ENCODE results near the gene CYP8B1. TPM values are rescaled to one million over a fixed set of nuclear protein-coding genes. Genes with fewer than 3 reads are reported as not detected.

CYP8B1 gene
- total and polyA plus RNA-seq, 4 donors, result 0.01 to 0.09 TPM; not detected in 2

GRCh38 chr3:42855547-42856380 lies 19.9 kb downstream of the CYP8B1 start:
- Histone ChIP-seq H3K27me3 (ENCODE audit: control insufficient read depth in 3 of 3, insufficient read depth in 3 of 3, low read length in 2 of 3) (no peaks in the 10 kb centered on the region), H3K9me3 (ENCODE audit: control insufficient read depth in 4 of 4, insufficient read depth in 3 of 4, low read length in 3 of 4) (no peaks in the 10 kb centered on the region), H3K27ac (ENCODE audit: low read depth in 1 of 2, low read length in 1 of 2) (no peak overlapping the region), H3K4me3 (no peak overlapping the region), H3K9ac (ENCODE audit: insufficient read depth in 1 of 2, low read length in 2 of 2) (no peak overlapping the region), H3K36me3 (ENCODE audit: control insufficient read depth in 4 of 4, insufficient read depth in 4 of 4, low read length in 4 of 4) (no peaks in the 10 kb centered on the region), H3K4me1 (ENCODE audit: control insufficient read depth in 5 of 5, insufficient read depth in 5 of 5, low read length in 5 of 5) (no peaks in the 10 kb centered on the region)
- no peak for DNase-seq
- no peak for TF ChIP-seq CTCF (IDR thresholded peaks at IDR 0.05; ENCODE audit: control extremely low read depth, extremely low read depth)
- no peak for ATAC-seq (ENCODE audit: insufficient read depth, low FRiP score)
- 67 to 80% methylated on average over 4 of the region's 4 CpGs for WGBS, 2 donors

DNA sequence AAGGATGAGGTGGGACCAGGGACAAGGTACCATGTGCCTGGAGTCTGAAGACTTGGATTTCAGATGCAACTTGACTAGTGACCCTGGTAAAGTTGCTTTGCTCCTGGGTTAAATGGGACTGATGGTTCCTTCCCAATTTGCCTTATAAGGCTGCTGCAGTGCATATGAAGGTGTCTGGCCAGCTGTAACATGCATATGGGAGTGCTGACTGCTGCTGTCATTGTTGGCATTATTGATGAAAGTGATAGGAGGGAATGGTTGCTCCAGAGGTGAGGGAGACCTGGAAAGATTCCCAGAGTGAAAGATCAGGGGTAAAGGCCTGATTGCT lies 20.5 kb downstream of the CYP8B1 start:
- H3K9ac ChIP-seq (ENCODE audit: insufficient read depth in 1 of 2, low read length in 2 of 2), result no peak overlapping the region
- ATAC-seq (ENCODE audit: insufficient read depth, low FRiP score), result no peak
- no peak for TF ChIP-seq CTCF (IDR thresholded peaks at IDR 0.05; ENCODE audit: control extremely low read depth, extremely low read depth)
- H3K4me1 ChIP-seq (ENCODE audit: control insufficient read depth in 5 of 5, insufficient read depth in 5 of 5, low read length in 5 of 5), result no peaks in the 10 kb centered on the region
- no peak overlapping the region for H3K4me3 ChIP-seq
- H3K9me3 ChIP-seq (ENCODE audit: control insufficient read depth in 4 of 4, insufficient read depth in 3 of 4, low read length in 3 of 4), result no peaks in the 10 kb centered on the region
- no peaks in the 10 kb centered on the region for H3K27me3 ChIP-seq (ENCODE audit: control insufficient read depth in 3 of 3, insufficient read depth in 3 of 3, low read length in 2 of 3)
- no peak overlapping the region for H3K27ac ChIP-seq (ENCODE audit: low read depth in 1 of 2, low read length in 1 of 2)
- H3K36me3 ChIP-seq (ENCODE audit: control insufficient read depth in 4 of 4, insufficient read depth in 4 of 4, low read length in 4 of 4), result no peaks in the 10 kb centered on the region
- DNase-seq, result no peak

DNA sequence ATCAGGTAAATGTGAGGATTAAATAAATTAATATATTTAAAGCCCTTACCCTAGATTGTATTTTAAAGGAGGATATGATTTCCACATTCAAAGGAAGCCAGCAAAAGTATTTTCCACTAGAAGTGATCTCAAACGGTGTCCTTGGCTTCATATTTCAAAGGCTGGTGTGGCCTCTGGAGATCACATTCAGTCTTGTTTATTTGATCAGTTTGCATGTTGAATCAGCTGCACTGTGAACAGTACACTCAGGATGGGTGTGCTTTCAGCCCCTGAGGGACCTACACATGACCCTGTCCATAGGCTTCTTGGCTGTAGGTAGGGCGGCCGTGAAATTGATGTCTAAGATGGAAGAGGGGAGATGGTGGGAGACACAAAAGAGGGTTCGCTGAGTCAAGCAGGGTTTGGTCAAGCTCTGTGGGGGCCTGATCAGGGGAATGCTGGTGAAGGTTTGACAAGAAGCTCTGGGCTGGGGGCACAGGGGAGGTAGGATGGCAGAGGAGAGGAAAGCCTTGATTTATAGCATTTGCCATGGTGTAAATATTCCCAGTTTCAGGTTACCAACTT lies 21.9 kb downstream of the CYP8B1 start:
- ATAC-seq (ENCODE audit: insufficient read depth, low FRiP score), result no peak

More for the DNA sequence above, 21.9 kb downstream of the CYP8B1 start:
- H3K27me3 ChIP-seq (ENCODE audit: control insufficient read depth in 3 of 3, insufficient read depth in 3 of 3, low read length in 2 of 3), result no peaks in the 10 kb centered on the region
- no peak for DNase-seq
- no peaks in the 10 kb centered on the region for H3K36me3 ChIP-seq (ENCODE audit: control insufficient read depth in 4 of 4, insufficient read depth in 4 of 4, low read length in 4 of 4)
- H3K9me3 ChIP-seq (ENCODE audit: control insufficient read depth in 4 of 4, insufficient read depth in 3 of 4, low read length in 3 of 4), result no peaks in the 10 kb centered on the region
- 87 to 89% methylated on average over 4 of the region's 4 CpGs for WGBS, 2 donors
- no peak overlapping the region for H3K4me3 ChIP-seq
- no peak for TF ChIP-seq CTCF (IDR thresholded peaks at IDR 0.05; ENCODE audit: control extremely low read depth, extremely low read depth)
- no peak overlapping the region for H3K9ac ChIP-seq (ENCODE audit: insufficient read depth in 1 of 2, low read length in 2 of 2)
- no peak overlapping the region for H3K27ac ChIP-seq (ENCODE audit: low read depth in 1 of 2, low read length in 1 of 2)
- H3K4me1 ChIP-seq (ENCODE audit: control insufficient read depth in 5 of 5, insufficient read depth in 5 of 5, low read length in 5 of 5), result no peaks in the 10 kb centered on the region

Measured in lung (tissue), 12 donors.